Mesenchymal stem cell (in vitro differentiated cells and primary cell): ENCODE measurements around the gene C9orf50.

ENCODE experiments used
- DNase-seq: peaks from one replicate; pipeline ENCODE4 v3.0.0-alpha.2; 2013
- H2AFZ ChIP-seq: one replicate; pipeline ENCODE4 v1.6.1; 2013; ENCODE audit warnings: low read depth, mild to moderate bottlenecking, control low read depth, inconsistent platforms, low read length, moderate library complexity
- H2AK5ac ChIP-seq: 2 replicates; pipeline ENCODE4 v1.6.1; 2013; ENCODE audit warnings: low read length, moderate library complexity, mild to moderate bottlenecking, inconsistent platforms; ENCODE audit not compliant: severe bottlenecking
- H2BK120ac ChIP-seq: one replicate; pipeline ENCODE4 v1.6.1; 2013; ENCODE audit warnings: low read depth, mild to moderate bottlenecking, inconsistent platforms, low read length, moderate library complexity
- H2BK12ac ChIP-seq, 2 experiments: one replicate each; pipeline ENCODE4 v1.6.1; 2013; ENCODE audit warnings: inconsistent platforms in 2 of 2, low read length in 2 of 2, mild to moderate bottlenecking in 2 of 2, moderate library complexity in 2 of 2, control low read depth in 1 of 2
- H2BK15ac ChIP-seq: one replicate; pipeline ENCODE4 v1.6.1; 2013; ENCODE audit warnings: mild to moderate bottlenecking, low read depth, inconsistent platforms; ENCODE audit not compliant: poor library complexity, severe bottlenecking
- H2BK5ac ChIP-seq: 2 replicates; pipeline ENCODE4 v1.6.1; 2013; ENCODE audit warnings: low read depth, mild to moderate bottlenecking, low read length, control low read depth, inconsistent platforms; ENCODE audit not compliant: poor library complexity, severe bottlenecking
- H3K14ac ChIP-seq, 2 experiments: one replicate each; pipeline ENCODE4 v1.6.1; 2013; ENCODE audit warnings: inconsistent platforms in 2 of 2, low read length in 2 of 2, control low read depth in 1 of 2, mild to moderate bottlenecking in 1 of 2, moderate library complexity in 1 of 2
- H3K18ac ChIP-seq, 2 experiments: one replicate each; pipeline ENCODE4 v1.6.1; 2013; ENCODE audit warnings: inconsistent platforms in 2 of 2, low read length in 2 of 2, control low read depth in 1 of 2, low read depth in 1 of 2, mild to moderate bottlenecking in 1 of 2
- H3K23ac ChIP-seq, 2 experiments: one replicate each; pipeline ENCODE4 v1.6.1; 2013; ENCODE audit warnings: inconsistent platforms in 2 of 2, low read length in 2 of 2, mild to moderate bottlenecking in 2 of 2, moderate library complexity in 2 of 2, control low read depth in 1 of 2
- H3K27ac ChIP-seq: 2 replicates; pipeline ENCODE4 v1.5.1; 2013; ENCODE audit warnings: mild to moderate bottlenecking, moderate library complexity, low read length, control low read depth, inconsistent platforms; ENCODE audit not compliant: poor library complexity, severe bottlenecking
- H3K27me3 ChIP-seq, 2 experiments: 2 replicates each; pipeline versions ENCODE4 v1.6.1 to v1.7.0; 2013; ENCODE audit warnings: low read length in 2 of 2, mild to moderate bottlenecking in 2 of 2, moderate library complexity in 2 of 2, control low read depth in 1 of 2, inconsistent platforms in 1 of 2; ENCODE audit not compliant: control insufficient read depth in 1 of 2, insufficient read depth in 1 of 2
- H3K36me3 ChIP-seq, 2 experiments: 2 replicates each; pipeline versions ENCODE4 v1.6.1 to v1.7.0; 2013; ENCODE audit warnings: low read length in 2 of 2, control low read depth in 1 of 2, inconsistent platforms in 1 of 2, low read depth in 1 of 2, mild to moderate bottlenecking in 1 of 2; ENCODE audit not compliant: insufficient read depth in 2 of 2, control insufficient read depth in 1 of 2
- H3K4ac ChIP-seq, 2 experiments: one replicate each; pipeline ENCODE4 v1.6.1; 2013; ENCODE audit warnings: inconsistent platforms in 2 of 2, low read length in 2 of 2, mild to moderate bottlenecking in 2 of 2, moderate library complexity in 2 of 2, control low read depth in 1 of 2, low read depth in 1 of 2
- H3K4me1 ChIP-seq: 2 replicates; pipeline ENCODE4 v1.6.1; 2013; ENCODE audit warnings: low read depth, low read length, control low read depth; ENCODE audit not compliant: control insufficient read depth, insufficient read depth
- H3K4me2 ChIP-seq: 2 replicates; pipeline ENCODE4 v1.6.1; 2013; ENCODE audit warnings: low read length, mild to moderate bottlenecking, inconsistent platforms; ENCODE audit not compliant: poor library complexity, severe bottlenecking
- H3K4me3 ChIP-seq, 2 experiments: 2 replicates each; pipeline versions ENCODE4 v1.5.1 to v1.7.0; 2013; ENCODE audit warnings: low read length in 2 of 2, mild to moderate bottlenecking in 2 of 2, control low read depth in 1 of 2, low read depth in 1 of 2; ENCODE audit not compliant: insufficient read depth in 1 of 2
- H3K79me1 ChIP-seq: replicated peaks from 2 replicates; pipeline ENCODE4 v1.6.1; 2013; ENCODE audit warnings: mild to moderate bottlenecking, control low read depth, low read length, inconsistent platforms; ENCODE audit not compliant: poor library complexity, severe bottlenecking
- H3K9ac ChIP-seq: 2 replicates; pipeline ENCODE4 v1.7.0; 2013; ENCODE audit warnings: mild to moderate bottlenecking, low read length, moderate library complexity
- H3K9me3 ChIP-seq: 2 replicates; pipeline ENCODE4 v1.7.0; 2013; ENCODE audit warnings: mild to moderate bottlenecking, low read length; ENCODE audit not compliant: control insufficient read depth
- H4K8ac ChIP-seq: one replicate; pipeline ENCODE4 v1.6.1; 2013; ENCODE audit warnings: inconsistent platforms, mild to moderate bottlenecking, low read length, moderate library complexity
- H4K91ac ChIP-seq: one replicate; pipeline ENCODE4 v1.6.1; 2013; ENCODE audit warnings: mild to moderate bottlenecking, low read length, inconsistent platforms
- WGBS: methylation state at CpG from one replicate; pipeline ENCODE4 v1.1.7; 2013; ENCODE audit warnings: mixed read lengths; 5-methylcytosine and 5-hydroxymethylcytosine counted together

The C9orf50 gene

GRCh38 chr9:129644365-129644764 is 23.5 kb upstream of the C9orf50 start:
- Histone ChIP-seq H3K4ac (no peak overlapping the region), H3K14ac (no peak overlapping the region), H2BK15ac (peak overlapping the region; percentile 12), H3K36me3 (peaks cover under 1 to 6% of the 10 kb centered on the region in 2 experiments), H3K9me3 (no peaks in the 10 kb centered on the region), H3K18ac (no peak overlapping the region), H3K9ac (no peak overlapping the region), H3K27ac (no peak overlapping the region), H3K79me1 (peaks cover 9% of the 10 kb centered on the region), H2BK120ac (no peak overlapping the region), H3K23ac (no peak overlapping the region), H3K4me1 (peaks cover 33% of the 10 kb centered on the region), H2AFZ (no peak overlapping the region), H4K91ac (no peak overlapping the region), H3K4me2 (no peak overlapping the region), H3K4me3 (no peak overlapping the region), H3K27me3 (no peaks in the 10 kb centered on the region), H2BK12ac (peak overlapping the region in 1 of 2 experiments; percentile 51), H4K8ac (no peak overlapping the region), H2BK5ac (no peak overlapping the region), H2AK5ac (no peak overlapping the region)
- 85% methylated on average over 9 of the region's 11 CpGs for WGBS
- DNase-seq, result no peak

- Histone ChIP-seq H3K27ac (no peak overlapping the region), H2BK120ac (no peak overlapping the region), H2AFZ (no peak overlapping the region), H4K8ac (no peak overlapping the region), H4K91ac (no peak overlapping the region), H2BK5ac (no peak overlapping the region), H3K18ac (no peak overlapping the region), H3K14ac (no peak overlapping the region), H3K9me3 (no peaks in the 10 kb centered on the region), H3K4me3 (no peak overlapping the region), H3K27me3 (no peaks in the 10 kb centered on the region), H3K79me1 (peaks cover 14% of the 10 kb centered on the region), H2BK15ac (peak overlapping the region; percentile 2), H3K36me3 (peaks cover 7 to 12% of the 10 kb centered on the region in 2 experiments), H3K4me1 (peaks cover 32% of the 10 kb centered on the region), H3K23ac (no peak overlapping the region), H3K4me2 (no peak overlapping the region), H2AK5ac (no peak overlapping the region), H3K9ac (no peak overlapping the region), H3K4ac (no peak overlapping the region), H2BK12ac (peak overlapping the region in 1 of 2 experiments; percentile 7)
- no peak for DNase-seq
- WGBS, result 93% methylated on average over 7 of the region's 10 CpGs
Observed at GRCh38 chr9:129643706-129644105, 22.8 kb upstream of the C9orf50 start.

- peaks cover 25 to 30% of the 10 kb centered on the region in 2 experiments for H3K36me3 ChIP-seq
- no peak within 1 kb of the TSS for H2AK5ac ChIP-seq
- peaks cover 22% of the 10 kb centered on the region for H3K4me1 ChIP-seq
- H2AFZ ChIP-seq, result peak within 1 kb of the TSS; percentile 87
- no peak within 1 kb of the TSS for H2BK5ac ChIP-seq
- no peaks in the 10 kb centered on the region for H3K9me3 ChIP-seq
- peak within 1 kb of the TSS; percentile 97 for H4K8ac ChIP-seq
- H2BK120ac ChIP-seq, result peak within 1 kb of the TSS; percentile 7
- peak within 1 kb of the TSS; percentile 92 for H3K9ac ChIP-seq
- peak within 1 kb of the TSS; percentile 62 for H3K27ac ChIP-seq
- H2BK12ac ChIP-seq, result peak within 1 kb of the TSS; percentile 38 to 63
- peak within 1 kb of the TSS; percentile 70 to 90 for H3K23ac ChIP-seq
- H3K4ac ChIP-seq, result peak within 1 kb of the TSS; percentile 46 to 64
- H2BK15ac ChIP-seq, result peak within 1 kb of the TSS; percentile 83
- H3K14ac ChIP-seq, result peak within 1 kb of the TSS in 1 of 2 experiments; percentile 72
- peak within 1 kb of the TSS; percentile 80 for H4K91ac ChIP-seq
- peak within 1 kb of the TSS; percentile 82 to 94 for H3K4me3 ChIP-seq
- no peaks in the 10 kb centered on the region for H3K27me3 ChIP-seq
- under 1% methylated on average over 82 of the region's 93 CpGs for WGBS
- H3K4me2 ChIP-seq, result peak within 1 kb of the TSS; percentile 58
- peak within 1 kb of the TSS; percentile 58 to 94 for H3K18ac ChIP-seq
- H3K79me1 ChIP-seq, result peaks cover 29% of the 10 kb centered on the region
- peak; percentile 98 for DNase-seq
Observed at GRCh38 chr9:129641750-129642585, 21.1 kb upstream of the C9orf50 start, which contains the start of gene ASB6. Gene ASB6 (minus strand): TSS chr9:129642151. CDS start chr9:129641999, 152 bp downstream.
